SK-N-SH (cell line): ENCODE results near the gene XPR1. TPM values are rescaled to one million over a fixed set of nuclear protein-coding genes. Genes with fewer than 3 reads are reported as not detected.

Experiments
- CTCF ChIA-PET: fragments of 300-600, 350-600 bp; formaldehyde crosslinking; extraction: SDS; loops from one replicate; lab custom pipeline; 2021; lab: Yijun Ruan, JAX
- POLR2A ChIA-PET: fragments of 350-600 bp; sonication (Branson Sonifier 250); formaldehyde crosslinking; extraction: SDS; loops from one replicate; lab custom pipeline; 2020; ENCODE audit warnings: antibody characterized with exemption, inconsistent platforms; lab: Yijun Ruan, JAX
- DNase-seq: peaks from one replicate; pipeline ENCODE4 v3.0.0; 2012
- H2AFZ ChIP-seq: fragments of 200-600 bp; sonication (generic); 2 replicates; pipeline ENCODE4 v1.8.1; 2016; ENCODE audit warnings: antibody characterized with exemption, mild to moderate bottlenecking, low read depth
- H3F3A ChIP-seq: fragments of 200-600 bp; sonication (generic); replicated peaks from 2 replicates; pipeline ENCODE3; 2016; ENCODE audit warnings: antibody characterized with exemption, mild to moderate bottlenecking; ENCODE audit not compliant: insufficient read depth
- H3K27ac ChIP-seq, 2 experiments: fragments of 200-500 bp in 1 of 2; fragments of 200-600 bp in 1 of 2; sonication (Bioruptor generic) in 1 of 2; sonication (generic), shearing (Covaris generic) in 1 of 2; 2 replicates each; pipeline versions ENCODE4 v1.5.1 to v1.6.1; 2014 to 2016; ENCODE audit warnings: low read depth in 2 of 2, inconsistent platforms in 1 of 2, low read length in 1 of 2, mild to moderate bottlenecking in 1 of 2, mixed read lengths in 1 of 2
- H3K27me3 ChIP-seq: fragments of 200-600 bp; sonication (generic), shearing (Covaris generic); 2 replicates; pipeline ENCODE4 v1.6.1; 2016; ENCODE audit warnings: mixed run types; ENCODE audit not compliant: insufficient read depth
- H3K36me3 ChIP-seq, 2 experiments: fragments of 200-500 bp in 1 of 2; fragments of 200-600 bp in 1 of 2; sonication (Bioruptor generic) in 1 of 2; sonication (generic) in 1 of 2; replicated peaks in 1 of 2; 2 replicates each; pipeline versions ENCODE3 to v1.5.1; 2014 to 2016; ENCODE audit warnings: low read length in 1 of 2, mild to moderate bottlenecking in 1 of 2; ENCODE audit not compliant: insufficient read depth in 2 of 2, control insufficient read depth in 1 of 2
- H3K4me1 ChIP-seq, 2 experiments: fragments of 200-500 bp in 1 of 2; fragments of 200-600 bp in 1 of 2; sonication (Bioruptor generic) in 1 of 2; sonication (generic), shearing (Covaris generic) in 1 of 2; 2 replicates each; pipeline versions ENCODE4 v1.5.1 to v1.6.1; 2014 to 2016; ENCODE audit warnings: low read depth in 1 of 2, low read length in 1 of 2, mixed run types in 1 of 2; ENCODE audit not compliant: insufficient read depth in 2 of 2, control insufficient read depth in 1 of 2
- H3K4me2 ChIP-seq: fragments of 200-600 bp; sonication (generic), shearing (Covaris generic); 2 replicates; pipeline ENCODE4 v1.6.1; 2017; ENCODE audit warnings: mixed run types
- H3K4me3 ChIP-seq, 2 experiments: fragments of 200-500 bp in 1 of 2; fragments of 200-600 bp in 1 of 2; sonication (Bioruptor generic) in 1 of 2; sonication (generic), shearing (Covaris generic) in 1 of 2; 2 replicates each; pipeline versions ENCODE4 v1.5.1 to v1.8.1; 2014 to 2016; ENCODE audit warnings: low read depth in 2 of 2, inconsistent platforms in 1 of 2, low read length in 1 of 2, mild to moderate bottlenecking in 1 of 2, mixed read lengths in 1 of 2, moderate library complexity in 1 of 2
- H3K79me2 ChIP-seq: fragments of 200-600 bp; sonication (generic); 2 replicates; pipeline ENCODE4 v1.8.1; 2017; ENCODE audit warnings: mild to moderate bottlenecking; ENCODE audit not compliant: insufficient read depth
- H3K9ac ChIP-seq: fragments of 200-600 bp; sonication (generic); 2 replicates; pipeline ENCODE4 v1.6.1; 2017; ENCODE audit warnings: mixed run types
- H3K9me2 ChIP-seq: fragments of 200-600 bp; sonication (generic); 2 replicates; pipeline ENCODE4 v1.6.1; 2017; ENCODE audit warnings: mixed run types
- H3K9me3 ChIP-seq: fragments of 200-600 bp; sonication (generic); 2 replicates; pipeline ENCODE4 v1.6.1; 2017; ENCODE audit warnings: mixed run types, mild to moderate bottlenecking, moderate library complexity
- H4K20me1 ChIP-seq: fragments of 200-600 bp; sonication (generic); 2 replicates; pipeline ENCODE4 v1.6.1; 2017; ENCODE audit warnings: mild to moderate bottlenecking, mixed run types; ENCODE audit not compliant: insufficient read depth
- EP300 ChIP-seq, 2 experiments: IDR thresholded peaks; 2 replicates each; pipeline versions ENCODE4 v1.4.0 to v1.6.1; 2012; ENCODE audit warnings: borderline replicate concordance in 1 of 2, low read depth in 1 of 2, low read length in 1 of 2
- EZH2phosphoT487 ChIP-seq: fragments of 200-600 bp; sonication (generic); IDR thresholded peaks from 2 replicates; pipeline ENCODE4 v1.6.1; 2017; ENCODE audit warnings: low read depth, mixed run types, mild to moderate bottlenecking, antibody characterized with exemption, moderate library complexity, borderline replicate concordance
- FOSL2 ChIP-seq: IDR thresholded peaks from 2 replicates; pipeline ENCODE4 v1.4.0; 2012; ENCODE audit warnings: low read depth, mild to moderate bottlenecking, moderate library complexity, borderline replicate concordance
- FOXJ3 ChIP-seq: sonication (generic); formaldehyde crosslinking; IDR thresholded peaks from 2 replicates; pipeline ENCODE4 v1.5.1; 2020; ENCODE audit warnings: mild to moderate bottlenecking, missing genetic modification reagents
- IRF3 ChIP-seq: fragments of 150-350 bp; IDR thresholded peaks from 2 replicates; pipeline ENCODE4 v1.6.1; 2016; ENCODE audit warnings: mild to moderate bottlenecking, low read depth, low read length
- JUND ChIP-seq: IDR thresholded peaks from 2 replicates; pipeline ENCODE4 v1.4.0; 2012
- MXI1 ChIP-seq: IDR thresholded peaks from 2 replicates; pipeline ENCODE4 v1.6.1; 2012; ENCODE audit warnings: mild to moderate bottlenecking, low read depth, low read length, improper control_type of control experiment
- NRF1 ChIP-seq: IDR thresholded peaks from 2 replicates; pipeline ENCODE4 v1.6.1; 2012; ENCODE audit warnings: low read depth, mild to moderate bottlenecking, low read length
- POLR2AphosphoS5 ChIP-seq: IDR thresholded peaks from 2 replicates; pipeline ENCODE4 v1.6.1; 2012; ENCODE audit warnings: low read depth, low read length
- RCOR1 ChIP-seq: fragments of 150-350 bp; IDR thresholded peaks from 2 replicates; pipeline ENCODE4 v1.6.1; 2017; ENCODE audit warnings: antibody characterized with exemption, low read length
- RFX5 ChIP-seq: IDR thresholded peaks from 2 replicates; pipeline ENCODE4 v1.6.1; 2012; ENCODE audit warnings: mild to moderate bottlenecking, improper control_type of control experiment, low read length
- SMC3 ChIP-seq: IDR thresholded peaks from 2 replicates; pipeline ENCODE4 v1.6.1; 2012; ENCODE audit warnings: low read depth, low read length, improper control_type of control experiment
- TCF12 ChIP-seq: IDR thresholded peaks from 2 replicates; pipeline ENCODE4 v1.4.0; 2012
- YY1 ChIP-seq: IDR thresholded peaks from 2 replicates; pipeline ENCODE4 v1.4.0; 2012; ENCODE audit warnings: low read depth, mild to moderate bottlenecking
- ZBTB33 ChIP-seq: IDR thresholded peaks from 2 replicates; pipeline ENCODE4 v1.4.0; 2012; ENCODE audit warnings: low read depth, borderline replicate concordance
- WGBS: methylation state at CpG from one replicate; pipeline ENCODE4 v1.1.6; 2017; ENCODE audit warnings: low lambda C conversion rate; 5-methylcytosine and 5-hydroxymethylcytosine counted together
- polyA plus RNA-seq, 3 experiments: library from polyadenylated mRNA; depleted of rRNA; stranded (reverse); fragments of >200 nt; gene quantifications; 2 replicates each; pipeline ENCODE4 v1.2.3, GENCODE V29; 2012

Gene XPR1
- polyA plus RNA-seq, 1 of the 3 experiments (the other 2 are of a cell fraction): 7.9 TPM

- no peaks in the 10 kb centered on the region for H3K79me2 ChIP-seq
- TF ChIP-seq NRF1: no peak
- TF ChIP-seq FOSL2: no peak
- TF ChIP-seq RCOR1: no peak
- TF ChIP-seq RFX5: 0 out of 2 replicates have a peak, but pooled peaks have one; percentile 24
- no peak for TF ChIP-seq YY1
- no peak for TF ChIP-seq FOXJ3 (CRISPR knock-in tag)
- H3K4me3 ChIP-seq: no peak overlapping the region
- H2AFZ ChIP-seq: 0 out of 2 replicates have a peak overlapping the region, but pooled peaks have one; percentile 4
- no peaks in the 10 kb centered on the region for H3K27me3 ChIP-seq
- H3K36me3 ChIP-seq: peaks cover 5 to 14% of the 10 kb centered on the region in 2 experiments
- peak overlapping the region; percentile 31 for H3K4me2 ChIP-seq
- WGBS: 6% methylated on average over 1 of the region's 1 CpG
- POLR2A ChIA-PET: no interaction called here
- peaks cover 4 to 19% of the 10 kb centered on the region in 2 experiments; a peak in 3 of 4 replicates for H3K4me1 ChIP-seq
- H3K9ac ChIP-seq: peak overlapping the region; percentile 39; the same call in 1 of the 2 replicates
- no peaks in the 10 kb centered on the region for H4K20me1 ChIP-seq
- H3K9me3 ChIP-seq: no peaks in the 10 kb centered on the region; the same call in 1 of the 2 replicates
- H3K9me2 ChIP-seq: no peaks in the 10 kb centered on the region
- peak overlapping the region in 1 of 2 experiments; percentile 71; a peak in 2 of 4 replicates for H3K27ac ChIP-seq
- CTCF ChIA-PET: interaction anchor here (1.4 to 3.1 kb wide), 3 partner anchors 21 to 316 kb away, joined by 3 to 13 read pairs (median 3); no protein-coding TSS in a partner anchor
- DNase-seq: peak; percentile 14
- H3F3A ChIP-seq: no peaks in the 10 kb centered on the region
Measured at GRCh38 chr1:180842052-180842451, 210.2 kb downstream of the XPR1 start.

GRCh38 chr1:180842491-180843275 lies 210.9 kb downstream of the XPR1 start:
- CTCF ChIA-PET: interaction anchor here (1.2 to 3.1 kb wide), 4 partner anchors 20 to 324 kb away, joined by 3 to 13 read pairs (median 3); no protein-coding TSS in a partner anchor
- no peaks in the 10 kb centered on the region for H3K79me2 ChIP-seq
- H3K27ac ChIP-seq: peak overlapping the region; percentile 16 to 71; a peak in 3 of 4 replicates
- no peaks in the 10 kb centered on the region for H3K27me3 ChIP-seq
- no peaks in the 10 kb centered on the region for H4K20me1 ChIP-seq
- peak overlapping the region; percentile 31 for H3K4me2 ChIP-seq
- no peaks in the 10 kb centered on the region for H3K9me2 ChIP-seq
- no peaks in the 10 kb centered on the region; the same call in 1 of the 2 replicates for H3K9me3 ChIP-seq
- H3K4me3 ChIP-seq: no peak overlapping the region
- H3K4me1 ChIP-seq: peaks cover 4 to 19% of the 10 kb centered on the region in 2 experiments; a peak in 3 of 4 replicates
- H3K9ac ChIP-seq: peak overlapping the region; percentile 39; the same call in 1 of the 2 replicates
- 91% methylated on average over 5 of the region's 5 CpGs for WGBS
- TF ChIP-seq SMC3 (no peak), POLR2AphosphoS5 (no peak)
- TF ChIP-seq, all 33 proteins: peak for 0
- Histone ChIP-seq H3F3A (peaks cover 6% of the 10 kb centered on the region), H3K36me3 (peaks cover 2 to 14% of the 10 kb centered on the region in 2 experiments), H2AFZ (0 out of 2 replicates have a peak overlapping the region, but pooled peaks have one; percentile 4)
- DNase-seq: no peak
- POLR2A ChIA-PET: no interaction called here

GRCh38 chr1:180845352-180845751 lies 213.5 kb downstream of the XPR1 start:
- Histone ChIP-seq H3F3A (peaks cover 6% of the 10 kb centered on the region), H3K9me3 (no peaks in the 10 kb centered on the region), H3K4me2 (no peak overlapping the region), H2AFZ (no peak overlapping the region), H3K9ac (no peak overlapping the region), H3K4me3 (no peak overlapping the region), H3K4me1 (peaks cover 4 to 19% of the 10 kb centered on the region in 2 experiments; a peak in 3 of 4 replicates), H4K20me1 (no peaks in the 10 kb centered on the region), H3K79me2 (no peaks in the 10 kb centered on the region), H3K9me2 (no peaks in the 10 kb centered on the region), H3K36me3 (no peaks in the 10 kb centered on the region), H3K27me3 (no peaks in the 10 kb centered on the region), H3K27ac (no peak overlapping the region)
- POLR2A ChIA-PET: no interaction called here
- DNase-seq: no peak
- 80% methylated on average over 1 of the region's 1 CpG for WGBS
- CTCF ChIA-PET: interaction anchor here (0.8 to 1.8 kb wide), 3 partner anchors 17 to 330 kb away, joined by 3 to 5 read pairs (median 3); no protein-coding TSS in a partner anchor
- no peak for TF ChIP-seq SMC3
- TF ChIP-seq JUND: no peak
- no peak for TF ChIP-seq POLR2AphosphoS5
- TF ChIP-seq TCF12: no peak
- no peak for TF ChIP-seq EZH2phosphoT487
- TF ChIP-seq YY1: no peak
- TF ChIP-seq FOXJ3 (CRISPR knock-in tag): no peak
- no peak for TF ChIP-seq ZBTB33
- no peak for TF ChIP-seq MXI1
- TF ChIP-seq IRF3: no peak
- no peak for TF ChIP-seq EP300 (IDR thresholded peaks at IDR 0.05; ENCODE audit: borderline replicate concordance in 1 of 2, low read depth in 1 of 2, low read length in 1 of 2)
